GM19043 (cell line): ENCODE data around the gene ZIC1.

Source experiments
- ATAC-seq: cut with Tn5 transposase; IDR thresholded peaks from one replicate; pipeline ENCODE4 v1.9.1; 2021; ENCODE audit warnings: low read depth; ENCODE audit not compliant: unreplicated experiment

Gene ZIC1

GRCh38 chr3:147379651-147380050 lies 29.5 kb upstream of the ZIC1 start:
- no peak for ATAC-seq

DNA sequence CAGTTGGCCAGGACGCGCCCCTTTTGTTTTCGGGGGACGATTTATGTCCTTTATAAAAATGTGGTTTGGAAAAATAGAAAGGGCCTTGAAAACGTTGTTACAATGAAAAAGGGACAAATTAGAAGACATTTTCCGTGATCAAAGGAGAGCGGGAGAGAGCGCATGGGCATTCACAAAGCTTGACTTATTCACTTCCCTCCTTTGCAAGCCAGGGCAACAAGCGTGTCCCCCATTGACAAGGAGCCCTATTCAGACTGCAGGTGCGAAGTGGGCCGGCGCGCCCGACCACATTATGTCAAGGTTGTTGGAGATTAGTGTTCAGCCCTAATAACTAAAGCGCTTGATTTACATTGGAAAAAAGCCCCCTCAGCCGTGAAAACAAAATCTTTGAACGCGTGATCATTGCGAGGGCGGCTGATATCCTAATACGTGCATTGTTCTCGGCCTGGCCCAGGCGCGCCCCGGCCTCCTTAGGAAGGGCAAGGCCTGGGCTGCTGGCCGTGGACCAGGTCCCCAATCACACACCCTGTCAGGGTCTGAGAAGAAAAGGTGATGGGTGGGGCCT lies 28.7 kb upstream of the ZIC1 start:
- no peak for ATAC-seq

DNA sequence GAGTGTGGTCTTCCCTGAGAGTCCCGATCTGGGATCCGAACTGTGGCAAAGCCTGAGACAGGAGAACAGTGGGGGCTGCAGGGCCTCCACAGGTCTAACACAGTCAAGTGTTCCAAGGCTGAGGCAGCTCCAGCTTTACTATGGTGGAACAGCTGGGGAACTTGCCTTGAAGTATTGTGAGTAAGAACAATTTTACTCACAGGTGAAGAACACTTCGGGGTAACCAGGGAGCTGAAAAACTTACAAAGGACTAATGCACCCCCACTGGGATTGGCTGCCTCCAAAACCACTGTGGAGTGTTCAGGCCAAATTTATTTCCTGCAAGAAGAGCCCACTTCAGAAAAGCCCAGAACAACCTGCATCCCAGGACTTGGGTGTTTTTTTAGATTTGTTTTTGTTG lies 28.2 kb upstream of the ZIC1 start:
- ATAC-seq = no peak

DNA sequence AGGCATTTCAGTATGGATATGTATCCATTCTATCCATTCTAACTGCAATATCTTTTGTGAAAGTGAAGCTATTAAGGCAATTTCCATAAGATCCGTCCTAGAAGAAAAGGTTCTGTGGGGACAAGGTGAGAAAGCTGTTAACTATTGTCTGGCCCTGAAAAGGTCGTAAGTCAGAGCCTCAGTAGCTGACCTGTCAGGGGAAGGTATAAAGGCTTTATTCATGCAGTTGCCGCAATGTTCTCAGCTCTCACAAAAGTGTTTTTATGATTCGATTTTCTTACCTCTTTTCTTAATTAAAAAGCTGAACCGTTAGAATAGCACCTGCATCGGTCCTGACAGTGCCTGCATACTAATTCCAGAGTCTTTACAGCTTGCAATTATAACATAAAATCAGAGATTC lies 27.6 kb upstream of the ZIC1 start:
- ATAC-seq = no peak

DNA sequence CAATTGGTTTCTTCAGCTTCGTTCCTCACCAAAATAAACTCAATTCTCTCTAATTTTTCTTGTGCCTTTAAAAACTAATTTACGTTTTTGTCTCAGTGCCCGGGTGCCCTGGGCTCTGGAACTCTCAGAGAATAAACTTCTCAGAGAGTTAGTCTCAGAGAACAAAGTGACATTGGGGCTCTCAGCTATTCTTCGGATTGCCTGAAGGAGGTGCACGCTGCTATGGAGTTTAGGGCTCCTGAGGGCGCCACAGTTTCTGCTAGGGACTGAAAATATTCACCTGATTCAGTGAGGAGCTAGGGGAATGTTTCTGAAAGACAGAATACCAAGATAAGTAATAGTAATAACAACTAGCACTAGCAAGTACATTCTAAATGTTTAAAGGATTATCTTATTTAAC lies 25.5 kb upstream of the ZIC1 start:
- ATAC-seq = no peak

DNA sequence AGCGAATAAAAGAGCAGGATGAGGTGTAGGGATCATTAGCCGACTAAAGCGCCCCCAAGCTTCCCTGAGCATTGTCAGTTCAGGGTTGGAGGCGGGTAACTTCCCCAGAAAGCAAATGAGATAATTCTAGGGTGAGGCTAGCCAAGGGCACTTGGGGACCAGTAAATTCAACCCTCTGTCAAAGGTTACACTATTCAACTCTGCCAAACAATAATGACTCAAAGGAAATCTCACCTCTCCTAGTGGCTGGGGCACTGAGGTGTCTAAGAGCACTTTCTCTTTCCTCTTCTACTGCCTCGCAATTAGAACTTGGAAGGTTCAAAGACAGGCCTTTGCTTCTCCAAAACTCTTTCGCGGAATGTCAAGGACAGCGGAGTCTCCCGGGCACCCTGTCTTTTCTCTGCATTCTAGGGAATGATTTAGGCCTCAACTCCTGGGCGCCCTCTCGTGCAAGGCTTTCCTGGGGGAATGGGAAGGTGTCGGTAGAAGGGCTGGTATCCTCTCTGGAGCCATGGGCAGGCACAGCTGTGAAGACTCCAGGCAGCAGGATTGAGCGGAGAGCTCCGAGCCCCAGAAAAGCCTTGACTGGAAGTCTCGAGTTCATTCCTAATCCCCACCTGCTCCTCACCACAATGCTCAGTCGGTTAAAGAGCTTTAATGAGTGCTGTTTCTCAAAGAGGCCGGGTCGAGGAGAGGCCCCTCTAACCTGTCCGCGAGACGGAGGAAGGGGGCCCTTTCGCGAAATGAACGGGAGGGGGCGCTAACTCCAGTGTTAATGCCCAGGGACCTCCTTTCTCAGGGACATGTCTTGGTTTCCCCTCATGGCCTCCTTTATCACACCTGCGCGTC lies 24.7 kb upstream of the ZIC1 start:
- no peak for ATAC-seq

DNA sequence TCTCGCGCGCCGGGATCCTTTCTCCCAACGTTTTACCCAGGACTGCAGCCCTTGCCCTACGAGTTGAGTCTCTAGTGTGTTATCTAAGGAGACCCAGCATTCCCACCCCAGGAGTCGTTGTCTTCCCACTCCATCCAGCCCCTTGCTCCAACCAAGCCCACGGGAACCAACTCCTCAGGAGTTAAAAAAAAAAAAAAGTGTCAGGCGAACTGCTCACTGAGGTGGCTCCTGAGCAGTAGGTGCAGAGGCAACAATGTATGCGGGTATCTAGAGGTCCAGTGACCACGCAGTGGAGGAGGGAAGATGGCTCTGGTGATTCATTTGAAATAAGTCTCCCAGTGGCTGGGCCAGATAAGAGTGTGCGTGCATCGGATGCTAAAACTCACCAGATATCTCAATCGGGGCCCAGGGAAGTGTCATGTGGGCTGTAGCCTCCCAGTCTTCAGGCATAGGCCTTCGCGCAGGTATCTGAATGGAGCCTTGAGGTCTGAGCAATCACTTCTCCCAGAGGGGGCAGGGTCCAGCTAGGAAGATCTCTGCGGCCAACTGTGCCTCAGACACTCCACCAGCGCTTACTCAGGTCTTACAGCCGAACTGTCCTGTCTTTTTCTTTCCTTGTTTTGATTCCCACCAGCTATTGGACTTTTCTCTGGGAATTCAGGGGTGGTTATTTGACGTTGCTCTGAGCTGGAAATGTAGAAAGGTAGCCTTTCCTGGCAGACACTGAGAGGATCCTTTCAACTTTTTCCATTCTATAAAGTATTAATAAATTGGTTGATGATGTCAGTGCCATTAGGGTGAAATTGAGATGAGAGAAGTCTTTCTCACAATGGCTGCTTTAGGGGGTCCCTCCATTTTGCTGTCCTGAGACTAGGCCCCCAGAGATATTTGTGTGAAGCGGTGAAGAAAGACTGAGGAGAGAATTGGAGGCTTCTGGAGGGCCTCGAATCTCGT lies 23.8 kb upstream of the ZIC1 start:
- ATAC-seq = no peak

GRCh38 chr3:147387291-147387884 lies 21.8 kb upstream of the ZIC1 start:
- no peak for ATAC-seq

- no peak for ATAC-seq
Measured at GRCh38 chr3:147387885-147388699, 21.1 kb upstream of the ZIC1 start.

GRCh38 chr3:147388700-147389580 lies 20.2 kb upstream of the ZIC1 start:
- ATAC-seq = no peak

DNA sequence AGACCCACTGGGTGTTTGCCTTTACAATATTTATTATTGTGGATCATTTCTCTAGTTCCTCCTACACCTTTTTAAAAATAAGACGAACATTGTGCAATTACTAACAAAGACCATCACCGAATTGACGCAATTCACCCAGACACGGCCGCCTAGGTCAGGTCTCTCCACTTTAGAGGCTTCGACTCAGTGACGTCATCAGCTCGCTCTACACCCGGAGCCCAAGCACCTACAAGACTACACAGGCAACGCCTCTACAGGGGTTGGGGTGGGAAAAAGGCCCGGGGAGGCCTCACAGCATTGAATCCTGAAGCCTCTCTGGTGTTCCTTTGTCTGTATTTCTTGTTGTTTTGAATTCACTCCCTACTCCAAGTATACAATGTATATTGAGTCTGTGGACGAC lies 19.4 kb upstream of the ZIC1 start:
- no peak for ATAC-seq

GRCh38 chr3:147390589-147391569 lies 18.3 kb upstream of the ZIC1 start:
- ATAC-seq = no peak

DNA sequence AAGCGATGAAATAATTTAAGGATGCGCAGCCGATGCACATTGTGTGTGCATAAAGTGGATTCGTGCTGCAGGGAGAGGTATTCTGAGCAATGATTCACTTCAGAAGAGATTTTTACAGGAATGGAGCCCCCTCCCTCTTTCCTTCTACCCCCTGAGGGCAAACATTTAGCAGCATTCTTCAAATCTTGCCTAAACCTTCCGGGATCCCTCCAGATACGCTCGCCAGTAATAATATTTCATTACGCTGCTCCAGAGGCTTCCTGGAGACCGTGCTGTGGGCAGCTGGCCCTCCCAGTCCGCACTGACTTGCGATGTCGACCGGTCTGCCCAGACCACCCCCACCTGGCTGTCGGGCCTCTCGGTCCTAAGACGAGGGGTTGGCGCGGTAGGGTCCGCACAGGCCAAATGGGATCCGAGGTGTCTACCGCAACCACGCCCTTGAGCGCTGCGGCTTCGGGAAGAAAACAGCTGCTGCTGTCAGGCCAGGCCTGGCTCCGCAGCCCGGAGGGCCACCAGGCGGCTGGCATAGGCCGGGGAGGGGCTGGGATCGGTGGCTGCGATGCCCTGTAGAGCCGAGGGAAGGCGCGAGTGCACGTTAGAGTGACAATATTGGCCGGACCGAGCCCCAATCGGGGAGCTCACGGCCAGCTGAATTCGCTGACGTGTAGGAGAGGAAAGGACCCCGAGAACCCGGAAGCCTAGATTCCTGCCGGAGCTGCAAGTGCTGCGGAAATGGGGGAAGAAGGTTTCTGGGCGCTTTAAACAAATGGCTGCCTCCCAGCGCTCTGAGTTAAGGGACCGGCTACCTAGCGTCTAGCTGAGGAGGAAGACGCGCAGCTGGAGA lies 17.2 kb upstream of the ZIC1 start:
- no peak for ATAC-seq

DNA sequence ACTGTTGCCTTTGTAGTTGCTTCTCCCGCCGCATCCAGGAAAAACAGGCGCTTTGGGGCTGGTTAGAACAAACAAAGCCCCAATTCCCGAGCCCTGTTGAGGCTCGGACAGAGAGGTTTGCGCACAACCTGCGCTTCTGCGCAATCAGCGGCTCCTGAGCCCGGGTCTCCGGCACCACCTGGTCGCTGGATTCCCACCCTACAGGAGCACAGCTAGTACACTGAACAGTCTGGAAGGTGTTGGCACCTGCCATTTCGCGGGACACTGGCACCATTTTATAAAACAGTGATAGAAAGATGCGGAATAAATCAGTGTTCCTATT lies 16.6 kb upstream of the ZIC1 start:
- ATAC-seq = no peak

- ATAC-seq = no peak
Measured at GRCh38 chr3:147393261-147393942, 15.8 kb upstream of the ZIC1 start.
